ENCODE measurements around the gene TMEM51.

TMEM51 gene

GRCh38 chr1:15151871-15152270 lies 1.7 kb upstream of the TMEM51 start:
- FAIRE-seq, result no peak
- DNase-seq (ENCODE audit: extremely low spot score, insufficient read length, low read depth), result no peak

GRCh38 chr1:15152318-15153183 lies 996 bp upstream of the TMEM51 start:
- no peak for FAIRE-seq
- no peak for DNase-seq (ENCODE audit: extremely low spot score, insufficient read length, low read depth)

- no peak for FAIRE-seq
- peak; percentile 40 for DNase-seq (ENCODE audit: extremely low spot score, insufficient read length, low read depth)
Measured at GRCh38 chr1:15153842-15154479, 414 bp downstream of the TMEM51 start.

- DNase-seq (ENCODE audit: extremely low spot score, insufficient read length, low read depth) (no peak), FAIRE-seq (no peak)
Measured at GRCh38 chr1:15154480-15155036, 1.0 kb downstream of the TMEM51 start.

- no peak for FAIRE-seq
Measured at GRCh38 chr1:15155191-15155590, 1.6 kb downstream of the TMEM51 start.

GRCh38 chr1:15155888-15156741 lies 2.6 kb downstream of the TMEM51 start:
- no peak for DNase-seq (ENCODE audit: extremely low spot score, insufficient read length, low read depth)
- peak; percentile 60 for FAIRE-seq

More at GRCh38 chr1:15155191-15155590, 1.6 kb downstream of the TMEM51 start:
- DNase-seq (ENCODE audit: extremely low spot score, insufficient read length, low read depth), result no peak

- no peak for FAIRE-seq
Measured at GRCh38 chr1:15156807-15157380, 3.3 kb downstream of the TMEM51 start.

GRCh38 chr1:15157524-15158399 lies 4.2 kb downstream of the TMEM51 start:
- DNase-seq (ENCODE audit: extremely low spot score, insufficient read length, low read depth), result no peak
- FAIRE-seq, result no peak

More at GRCh38 chr1:15156807-15157380, 3.3 kb downstream of the TMEM51 start:
- DNase-seq (ENCODE audit: extremely low spot score, insufficient read length, low read depth), result no peak

- DNase-seq (ENCODE audit: extremely low spot score, insufficient read length, low read depth) (no peak), FAIRE-seq (no peak)
Measured at GRCh38 chr1:15158506-15159165, 5.1 kb downstream of the TMEM51 start.

GRCh38 chr1:15159166-15159555 lies 5.6 kb downstream of the TMEM51 start:
- FAIRE-seq (no peak), DNase-seq (ENCODE audit: extremely low spot score, insufficient read length, low read depth) (no peak)

GRCh38 chr1:15160626-15161025 lies 7.1 kb downstream of the TMEM51 start:
- DNase-seq (ENCODE audit: extremely low spot score, insufficient read length, low read depth), result no peak
- no peak for FAIRE-seq

- DNase-seq (ENCODE audit: extremely low spot score, insufficient read length, low read depth) (no peak), FAIRE-seq (no peak)
Measured at GRCh38 chr1:15167386-15167785, 13.8 kb downstream of the TMEM51 start.

GRCh38 chr1:15168479-15168878 lies 14.9 kb downstream of the TMEM51 start:
- no peak for FAIRE-seq
- no peak for DNase-seq (ENCODE audit: extremely low spot score, insufficient read length, low read depth)

- FAIRE-seq, result no peak
- no peak for DNase-seq (ENCODE audit: extremely low spot score, insufficient read length, low read depth)
Measured at GRCh38 chr1:15170071-15170470, 16.5 kb downstream of the TMEM51 start.

GRCh38 chr1:15171271-15171908 lies 17.8 kb downstream of the TMEM51 start:
- DNase-seq (ENCODE audit: extremely low spot score, insufficient read length, low read depth) (no peak), FAIRE-seq (no peak)

- FAIRE-seq, result no peak
- DNase-seq (ENCODE audit: extremely low spot score, insufficient read length, low read depth), result no peak
Measured at GRCh38 chr1:15172405-15173259, 19.1 kb downstream of the TMEM51 start.

Measured in GM18507 (cell line).